Measurements from ENCODE around the gene CROCC. TPM values are rescaled to one million over a fixed set of nuclear protein-coding genes. Genes with fewer than 3 reads are reported as not detected.

Gene CROCC
- total RNA-seq, 2 experiments from 2014 or later: 27.7 to 28.5 TPM

DNA sequence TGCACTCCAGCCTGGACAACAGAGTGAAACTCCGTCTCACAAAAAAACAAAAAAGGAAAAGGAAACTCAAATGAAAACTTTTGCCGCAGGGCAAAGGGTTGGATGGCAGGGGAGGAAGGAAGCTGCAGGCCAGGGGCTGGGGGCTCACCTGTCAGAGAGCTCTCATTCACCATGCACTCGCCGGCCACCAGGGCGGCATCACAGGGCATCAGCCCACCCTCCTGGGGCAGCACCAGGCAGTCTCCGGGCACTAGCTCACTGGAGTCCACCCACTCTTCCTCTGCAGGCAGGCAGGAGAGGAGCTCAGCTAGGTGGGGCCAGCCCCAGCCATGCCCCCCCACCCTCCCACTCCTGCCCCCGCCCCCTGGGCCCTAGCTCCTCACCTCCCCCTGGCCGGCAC is 78.1 kb downstream of the CROCC start:
- TF ChIP-seq, protein P1, sequence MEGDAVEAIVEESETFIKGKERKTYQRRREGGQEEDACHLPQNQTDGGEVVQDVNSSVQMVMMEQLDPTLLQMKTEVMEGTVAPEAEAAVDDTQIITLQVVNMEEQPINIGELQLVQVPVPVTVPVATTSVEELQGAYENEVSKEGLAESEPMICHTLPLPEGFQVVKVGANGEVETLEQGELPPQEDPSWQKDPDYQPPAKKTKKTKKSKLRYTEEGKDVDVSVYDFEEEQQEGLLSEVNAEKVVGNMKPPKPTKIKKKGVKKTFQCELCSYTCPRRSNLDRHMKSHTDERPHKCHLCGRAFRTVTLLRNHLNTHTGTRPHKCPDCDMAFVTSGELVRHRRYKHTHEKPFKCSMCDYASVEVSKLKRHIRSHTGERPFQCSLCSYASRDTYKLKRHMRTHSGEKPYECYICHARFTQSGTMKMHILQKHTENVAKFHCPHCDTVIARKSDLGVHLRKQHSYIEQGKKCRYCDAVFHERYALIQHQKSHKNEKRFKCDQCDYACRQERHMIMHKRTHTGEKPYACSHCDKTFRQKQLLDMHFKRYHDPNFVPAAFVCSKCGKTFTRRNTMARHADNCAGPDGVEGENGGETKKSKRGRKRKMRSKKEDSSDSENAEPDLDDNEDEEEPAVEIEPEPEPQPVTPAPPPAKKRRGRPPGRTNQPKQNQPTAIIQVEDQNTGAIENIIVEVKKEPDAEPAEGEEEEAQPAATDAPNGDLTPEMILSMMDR (IDR thresholded peaks at IDR 0.05): no peak
- H3K27ac Mint-ChIP-seq: no peak overlapping the region
- no peak overlapping the region for H3K4me3 Mint-ChIP-seq
- H3K27me3 Mint-ChIP-seq: no peaks in the 10 kb centered on the region
- no peak for ATAC-seq
- CTCF ChIA-PET: interaction anchor here (0.6 to 2.5 kb wide), 3 partner anchors 39 to 47 kb away, joined by 3 to 10 read pairs (median 3); no protein-coding TSS in a partner anchor
- POLR2A ChIA-PET: no interaction called here
- H3K9me3 Mint-ChIP-seq: no peaks in the 10 kb centered on the region
- H3K36me3 Mint-ChIP-seq (ENCODE audit: low read depth): peaks cover 14% of the 10 kb centered on the region
- H3K4me1 Mint-ChIP-seq (ENCODE audit: low read depth): no peaks in the 10 kb centered on the region
- no peak for DNase-seq
- intact Hi-C loops (cut with micrococcal nuclease): no loop called here

DNA sequence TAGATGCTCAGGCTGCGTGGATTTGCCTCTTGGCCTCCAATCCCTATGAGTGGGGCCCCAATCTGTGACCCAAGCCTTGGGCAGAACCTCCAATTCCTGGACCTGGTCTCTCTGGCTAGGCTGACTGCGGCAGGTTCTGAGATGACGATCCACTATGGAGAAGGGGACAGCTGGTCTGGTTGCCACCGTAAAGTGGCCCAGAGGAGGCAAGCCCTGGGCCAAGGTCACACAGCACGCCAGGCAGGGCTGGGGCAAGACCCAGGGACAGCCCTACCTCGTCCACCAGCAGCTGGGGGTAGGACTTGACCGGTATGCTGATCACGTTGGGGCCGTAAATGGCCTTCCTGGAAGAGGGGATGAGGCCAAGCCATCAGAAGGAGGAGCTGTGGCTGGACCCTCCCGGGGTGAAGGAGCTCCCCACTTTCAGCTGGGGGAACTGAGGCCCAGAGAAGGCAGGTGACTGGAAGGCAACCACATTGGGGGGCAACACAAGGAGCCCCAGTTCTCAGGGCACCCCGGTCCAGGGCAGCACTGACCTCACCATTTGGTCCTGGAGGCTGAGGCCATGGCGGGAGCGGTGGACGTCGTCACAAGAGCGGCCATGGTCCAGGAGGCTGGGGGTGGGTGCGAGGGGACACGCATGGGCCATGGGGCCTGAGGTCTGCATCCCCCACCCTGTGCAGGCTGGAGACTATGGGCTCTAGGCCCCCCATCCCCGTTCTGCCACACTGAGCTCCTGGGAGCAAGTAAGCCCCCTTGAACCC is 80.2 kb downstream of the CROCC start:
- intact Hi-C loops (cut with micrococcal nuclease): no loop called here
- Mint-ChIP-seq H3K27me3 (no peaks in the 10 kb centered on the region), H3K27ac (no peak overlapping the region), H3K36me3 (ENCODE audit: low read depth) (peaks cover 14% of the 10 kb centered on the region), H3K9me3 (no peaks in the 10 kb centered on the region), H3K4me3 (no peak overlapping the region), H3K4me1 (ENCODE audit: low read depth) (no peaks in the 10 kb centered on the region)
- no peak for DNase-seq
- CTCF ChIA-PET: no interaction called here
- POLR2A ChIA-PET: interaction anchor here (0.7 kb wide), 1 partner anchor 11 kb away, joined by 3 read pairs; no protein-coding TSS in a partner anchor
- TF ChIP-seq, protein P1 (IDR thresholded peaks at IDR 0.05): no peak
- ATAC-seq: no peak

GRCh38 chr1:17002524-17002902 is 80.8 kb downstream of the CROCC start:
- Mint-ChIP-seq H3K36me3 (ENCODE audit: low read depth) (peaks cover 14% of the 10 kb centered on the region), H3K4me3 (no peak overlapping the region), H3K27ac (no peak overlapping the region), H3K9me3 (no peaks in the 10 kb centered on the region), H3K27me3 (no peaks in the 10 kb centered on the region), H3K4me1 (ENCODE audit: low read depth) (no peaks in the 10 kb centered on the region)
- intact Hi-C loops (cut with micrococcal nuclease): no loop called here
- ATAC-seq (no peak), DNase-seq (no peak)
- ChIA-PET POLR2A (no interaction called here), CTCF (no interaction called here)
- TF ChIP-seq, protein P1 (IDR thresholded peaks at IDR 0.05): no peak

DNA sequence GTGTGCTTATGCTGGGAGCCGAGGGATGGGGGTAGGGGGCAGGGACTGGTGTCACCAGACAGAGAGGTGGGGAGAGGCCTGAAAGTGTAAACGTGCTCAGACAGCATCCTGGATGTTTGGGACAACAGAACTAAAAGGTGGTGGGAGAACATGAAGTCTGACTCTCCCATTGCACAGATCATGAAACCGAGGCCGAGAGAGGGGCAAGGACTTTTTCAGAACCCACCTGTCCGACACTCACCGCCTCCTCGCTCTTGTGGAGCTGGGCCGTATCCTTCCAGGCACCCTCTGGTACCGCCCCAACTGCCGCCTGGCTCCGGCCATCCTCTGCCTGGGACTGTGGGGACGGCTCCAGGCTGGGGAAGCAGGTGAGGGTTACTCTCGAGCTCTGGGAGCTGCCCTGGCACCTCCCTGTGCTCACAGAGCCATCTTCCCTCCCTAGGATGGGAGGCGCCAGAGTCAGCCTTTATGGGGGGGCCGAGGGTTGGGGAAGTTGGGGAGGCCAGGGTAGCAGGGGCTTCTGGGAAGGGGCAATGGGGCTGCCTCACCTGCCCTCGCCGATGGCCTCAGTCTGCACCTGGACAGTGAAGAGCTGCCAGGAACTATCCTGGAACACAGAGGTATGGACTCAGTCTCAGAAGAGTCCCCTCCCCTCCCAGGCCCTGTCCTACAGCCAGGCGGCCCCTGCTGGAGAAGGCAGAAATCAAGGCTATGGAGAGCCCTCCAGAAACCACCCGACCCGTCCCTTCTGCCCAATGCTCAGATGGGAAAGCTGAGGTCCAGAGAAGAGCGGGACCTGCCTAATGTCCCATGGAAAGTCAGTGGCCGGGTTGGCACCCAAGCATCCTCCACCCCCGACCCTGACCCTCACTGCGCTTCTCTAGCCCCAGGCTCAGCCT is 83.0 kb downstream of the CROCC start:
- TF ChIP-seq, protein P1 (IDR thresholded peaks at IDR 0.05): no peak
- intact Hi-C loops (cut with micrococcal nuclease): no loop called here
- no peaks in the 10 kb centered on the region for H3K9me3 Mint-ChIP-seq
- peaks cover 11% of the 10 kb centered on the region for H3K36me3 Mint-ChIP-seq (ENCODE audit: low read depth)
- ATAC-seq (no peak), DNase-seq (no peak)
- ChIA-PET CTCF (interaction anchor here (1.4 kb wide), 1 partner anchor 53 kb away, joined by 5 read pairs; no protein-coding TSS in a partner anchor), POLR2A (no interaction called here)
- peaks cover 2% of the 10 kb centered on the region for H3K4me1 Mint-ChIP-seq (ENCODE audit: low read depth)
- H3K27me3 Mint-ChIP-seq: no peaks in the 10 kb centered on the region
- no peak overlapping the region for H3K27ac Mint-ChIP-seq
- H3K4me3 Mint-ChIP-seq: no peak overlapping the region

GRCh38 chr1:17005365-17005740 is 83.6 kb downstream of the CROCC start:
- TF ChIP-seq, protein P1 (IDR thresholded peaks at IDR 0.05): no peak
- no peak for ATAC-seq
- Mint-ChIP-seq H3K27ac (no peak overlapping the region), H3K4me3 (no peak overlapping the region), H3K4me1 (ENCODE audit: low read depth) (peaks cover 6% of the 10 kb centered on the region), H3K36me3 (ENCODE audit: low read depth) (peaks cover 11% of the 10 kb centered on the region), H3K9me3 (no peaks in the 10 kb centered on the region), H3K27me3 (no peaks in the 10 kb centered on the region)
- ChIA-PET CTCF (no interaction called here), POLR2A (no interaction called here)
- DNase-seq: no peak
- intact Hi-C loops (cut with micrococcal nuclease): no loop called here
